HG02571 (cell line): ENCODE results near the gene ATXN10.

ENCODE experiments used
- ATAC-seq: cut with Tn5 transposase; IDR thresholded peaks from one replicate; pipeline ENCODE4 v1.9.1; 2021; ENCODE audit warnings: mild to moderate bottlenecking, moderate library complexity; ENCODE audit not compliant: unreplicated experiment

The ATXN10 gene

DNA sequence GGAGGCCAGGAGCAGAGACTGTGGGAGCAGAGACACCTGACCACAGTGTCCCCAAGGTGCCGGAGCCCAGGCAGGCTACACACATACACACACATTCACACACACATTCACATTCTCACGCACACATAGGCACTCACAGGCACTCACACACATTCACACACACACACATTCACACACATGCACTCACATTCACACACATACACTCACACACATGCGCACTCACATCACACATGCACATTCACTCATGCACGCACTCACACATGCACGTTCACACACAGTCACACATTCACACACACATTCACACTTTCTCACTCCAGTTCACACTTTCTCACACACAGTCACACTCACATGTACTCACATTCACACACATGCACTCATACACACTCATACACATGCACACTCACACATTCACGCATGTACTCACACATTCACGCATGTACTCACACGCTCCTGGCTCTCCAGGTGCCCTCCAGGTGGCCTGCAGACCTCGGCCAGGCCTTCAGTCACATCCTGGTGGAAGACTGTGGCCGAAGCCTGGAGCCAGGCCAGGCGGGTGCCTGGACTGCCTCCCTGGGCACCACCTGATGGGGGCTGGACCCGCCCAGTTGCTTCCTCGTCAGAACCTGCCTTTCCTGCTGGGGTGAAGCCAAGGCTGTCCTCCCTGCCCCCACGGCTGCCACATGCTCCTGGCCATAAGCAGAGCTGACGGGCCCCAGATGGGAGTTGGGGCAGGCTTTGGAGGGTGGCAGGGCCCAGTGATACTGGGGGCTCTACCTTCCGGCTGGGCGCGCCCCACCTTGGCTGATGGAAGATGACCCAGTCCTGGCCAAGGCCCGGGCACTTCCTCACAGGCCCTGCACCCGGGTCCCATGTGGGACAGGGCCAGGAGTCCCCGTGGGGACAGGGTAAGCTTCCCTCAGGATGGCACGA lies 215.8 kb downstream of the ATXN10 start:
- ATAC-seq = no peak

DNA sequence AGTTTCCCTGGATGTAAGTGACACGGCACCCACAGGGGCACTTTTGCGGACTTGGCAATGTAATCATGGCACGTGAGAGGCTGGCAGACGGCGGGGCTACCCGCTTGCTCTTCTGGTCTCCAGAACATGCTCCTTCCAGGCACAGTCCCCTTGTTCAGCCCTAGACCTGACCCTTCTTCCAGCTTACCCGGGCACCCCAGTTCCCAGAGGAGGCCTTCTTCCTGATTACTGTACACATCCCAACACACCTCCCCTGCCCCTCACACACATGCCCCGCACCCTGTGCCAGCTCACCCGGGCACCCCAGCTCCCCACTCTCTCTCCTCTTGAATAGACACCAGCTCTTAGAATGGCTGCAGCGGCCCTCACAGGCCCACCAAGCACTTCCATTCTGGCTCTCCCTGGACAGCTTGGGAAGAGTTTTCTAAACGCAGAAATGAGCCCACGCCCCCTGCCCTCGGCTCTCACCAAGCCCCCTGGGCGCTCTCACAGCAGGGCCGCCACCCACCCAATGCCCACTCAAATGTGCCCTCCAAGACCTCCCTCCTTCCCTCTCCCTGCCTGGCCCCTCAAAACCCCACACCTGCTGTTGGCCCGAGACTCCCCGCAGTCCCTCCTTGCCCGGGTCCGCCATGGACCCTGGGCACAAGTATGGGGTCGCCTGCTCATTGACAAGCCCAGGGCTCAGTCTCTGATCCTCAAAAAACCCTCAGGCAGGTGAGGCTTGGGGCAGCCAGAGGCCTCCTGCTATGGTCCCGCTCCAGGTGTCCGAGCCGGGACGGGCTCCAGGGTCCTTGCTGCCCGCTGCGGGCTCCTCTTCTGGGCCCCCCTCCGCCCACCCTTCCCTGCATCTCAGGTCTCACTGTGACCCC lies 216.8 kb downstream of the ATXN10 start:
- ATAC-seq = no peak

DNA sequence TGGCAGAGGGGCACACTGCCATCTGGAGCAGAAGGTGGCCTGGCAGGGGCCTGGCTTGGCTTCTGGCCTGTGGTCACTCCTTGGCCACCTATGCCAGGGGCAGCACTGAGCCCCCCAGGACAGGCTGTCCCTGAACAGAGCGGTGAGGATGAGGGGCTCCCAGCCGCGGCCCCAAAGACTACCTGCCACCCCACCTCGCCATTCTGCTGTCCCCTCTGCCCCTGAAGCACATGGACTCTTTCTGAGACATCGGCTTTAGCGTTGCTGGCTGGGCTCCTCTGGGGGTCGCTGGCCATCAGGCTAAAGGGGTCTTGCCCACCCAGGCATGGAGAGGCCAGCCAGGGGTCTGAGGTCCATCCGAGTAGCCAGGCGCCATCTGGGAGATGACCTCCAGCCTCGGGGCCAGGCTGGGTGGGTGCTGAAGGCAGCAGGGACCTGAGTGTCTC lies 217.5 kb downstream of the ATXN10 start:
- no peak for ATAC-seq

DNA sequence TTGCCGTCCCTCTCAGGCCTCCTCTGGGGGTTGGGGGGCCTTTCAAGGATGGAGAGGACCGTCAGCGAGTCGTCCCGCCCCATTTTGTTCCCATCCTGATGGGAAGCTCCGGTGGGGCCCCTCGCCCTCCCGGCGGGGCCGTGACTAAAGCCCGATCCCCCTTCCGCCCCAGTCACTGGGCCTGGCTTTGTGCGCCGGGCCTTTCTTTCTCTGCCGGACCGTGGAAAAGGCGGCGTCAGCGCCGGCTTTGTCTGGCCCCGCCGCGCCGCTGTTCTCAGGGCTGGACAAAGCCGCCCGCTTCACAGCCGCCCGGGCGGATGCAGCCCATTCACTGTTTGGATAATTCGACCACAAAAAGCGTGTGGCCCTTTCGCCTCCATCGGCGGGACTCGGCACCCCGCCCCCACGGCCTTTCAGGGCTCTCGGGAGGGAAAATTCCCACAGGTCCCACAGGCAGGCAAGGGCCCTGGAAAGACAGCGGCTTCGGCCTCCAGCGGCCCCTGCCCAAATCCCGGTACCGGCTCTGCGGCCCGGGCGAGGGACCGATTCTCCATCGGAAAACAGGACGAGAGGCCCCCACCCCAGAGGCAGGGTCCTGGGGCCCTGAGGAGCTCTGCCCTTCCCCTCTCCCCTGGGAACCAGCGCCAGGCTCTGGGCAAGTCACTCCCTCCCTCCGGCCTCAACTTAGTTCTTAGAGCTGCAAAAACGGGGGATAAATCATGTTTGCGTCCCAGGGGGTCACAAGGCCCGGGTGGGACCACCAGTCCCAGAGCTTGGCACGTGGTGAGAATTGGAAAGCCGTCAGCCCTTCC lies 218.1 kb downstream of the ATXN10 start:
- ATAC-seq = no peak

DNA sequence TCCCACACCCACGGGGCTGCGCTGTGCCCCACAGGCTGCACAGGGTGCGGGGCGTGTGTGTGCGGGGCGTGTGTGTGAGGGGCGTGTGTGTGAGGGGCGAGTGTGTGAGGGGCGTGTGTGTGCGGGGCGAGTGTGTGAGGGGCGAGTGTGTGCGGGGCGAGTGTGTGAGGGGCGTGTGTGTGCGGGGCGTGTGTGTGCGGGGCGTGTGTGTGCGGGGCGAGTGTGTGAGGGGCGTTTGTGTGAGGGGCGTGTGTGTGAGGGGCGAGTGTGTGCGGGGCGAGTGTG lies 218.7 kb downstream of the ATXN10 start:
- no peak for ATAC-seq

DNA sequence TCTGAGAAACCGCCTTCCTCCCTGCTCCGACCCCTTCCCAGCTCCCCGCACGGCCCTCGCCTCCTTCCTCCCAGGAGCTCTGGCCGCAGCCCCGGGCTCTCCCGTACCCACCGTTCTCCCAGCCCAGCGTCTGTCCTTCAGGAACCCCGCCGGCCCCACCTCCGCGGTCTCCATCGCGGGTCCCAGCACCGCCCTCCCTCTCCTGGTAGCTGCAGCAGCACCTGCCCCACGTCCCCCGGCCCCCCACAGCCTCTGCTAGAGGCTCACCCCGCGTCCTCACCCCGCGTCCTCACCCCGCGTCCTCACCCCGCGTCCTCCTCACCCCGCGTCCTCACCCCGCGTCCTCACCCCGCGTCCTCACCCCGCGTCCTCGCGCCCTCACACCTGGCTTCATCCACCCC lies 219.4 kb downstream of the ATXN10 start:
- ATAC-seq = no peak

DNA sequence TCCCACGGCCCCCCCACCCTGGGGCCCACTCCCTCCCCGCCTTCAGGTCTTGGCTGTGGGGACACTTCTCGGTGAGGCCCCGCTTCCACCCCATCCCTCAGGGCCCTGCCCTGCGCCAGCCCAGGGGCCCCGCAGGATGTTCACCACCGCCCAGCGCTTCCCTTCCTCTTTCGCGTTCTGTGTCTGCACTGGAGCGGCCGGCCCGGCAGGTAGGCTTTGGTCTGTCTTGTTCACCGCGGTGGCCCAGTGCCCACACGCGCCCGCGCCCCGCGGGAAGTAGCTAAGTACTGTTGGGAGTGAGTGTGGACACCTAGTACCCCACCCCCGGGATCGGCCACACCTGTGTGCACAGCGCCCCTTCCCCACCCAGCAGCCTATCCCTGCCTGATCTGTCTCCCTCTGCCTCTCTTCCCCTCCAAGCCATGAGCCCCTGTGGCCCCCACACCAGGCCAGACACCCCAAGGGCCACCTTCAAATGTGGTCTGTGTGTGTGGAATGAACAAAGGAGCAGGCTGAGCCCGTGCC lies 219.9 kb downstream of the ATXN10 start:
- ATAC-seq = no peak

DNA sequence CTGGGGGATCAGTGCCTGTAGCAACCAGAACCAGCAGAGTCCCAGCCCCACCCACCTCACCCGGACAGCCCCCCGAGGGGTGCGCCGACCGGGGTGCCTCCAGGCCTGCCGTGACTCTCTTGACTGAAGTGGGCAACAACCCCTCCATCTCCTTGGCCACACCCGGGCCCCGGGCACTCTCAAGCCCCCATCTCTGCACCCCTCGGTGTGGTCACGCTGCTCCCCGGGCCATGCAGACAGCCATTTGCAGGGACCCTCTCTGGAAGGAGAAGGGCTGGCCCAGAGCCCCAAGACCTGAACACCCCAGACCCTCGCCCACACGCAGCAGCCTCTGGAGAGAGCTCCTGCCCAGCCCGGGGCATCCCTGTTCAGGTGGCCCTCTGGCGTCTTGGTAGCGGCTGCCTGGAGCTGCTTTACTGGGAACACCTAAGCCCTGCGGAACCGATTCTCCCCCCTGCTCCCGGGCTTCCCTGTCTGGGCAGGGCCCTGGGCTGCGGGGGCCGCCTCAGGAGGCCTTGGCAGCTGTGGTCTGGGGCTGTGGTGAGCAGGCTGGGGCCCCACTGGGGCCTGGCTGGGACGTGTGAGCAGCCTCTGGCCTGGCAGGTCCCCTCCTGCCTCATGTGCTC lies 220.5 kb downstream of the ATXN10 start:
- no peak for ATAC-seq

DNA sequence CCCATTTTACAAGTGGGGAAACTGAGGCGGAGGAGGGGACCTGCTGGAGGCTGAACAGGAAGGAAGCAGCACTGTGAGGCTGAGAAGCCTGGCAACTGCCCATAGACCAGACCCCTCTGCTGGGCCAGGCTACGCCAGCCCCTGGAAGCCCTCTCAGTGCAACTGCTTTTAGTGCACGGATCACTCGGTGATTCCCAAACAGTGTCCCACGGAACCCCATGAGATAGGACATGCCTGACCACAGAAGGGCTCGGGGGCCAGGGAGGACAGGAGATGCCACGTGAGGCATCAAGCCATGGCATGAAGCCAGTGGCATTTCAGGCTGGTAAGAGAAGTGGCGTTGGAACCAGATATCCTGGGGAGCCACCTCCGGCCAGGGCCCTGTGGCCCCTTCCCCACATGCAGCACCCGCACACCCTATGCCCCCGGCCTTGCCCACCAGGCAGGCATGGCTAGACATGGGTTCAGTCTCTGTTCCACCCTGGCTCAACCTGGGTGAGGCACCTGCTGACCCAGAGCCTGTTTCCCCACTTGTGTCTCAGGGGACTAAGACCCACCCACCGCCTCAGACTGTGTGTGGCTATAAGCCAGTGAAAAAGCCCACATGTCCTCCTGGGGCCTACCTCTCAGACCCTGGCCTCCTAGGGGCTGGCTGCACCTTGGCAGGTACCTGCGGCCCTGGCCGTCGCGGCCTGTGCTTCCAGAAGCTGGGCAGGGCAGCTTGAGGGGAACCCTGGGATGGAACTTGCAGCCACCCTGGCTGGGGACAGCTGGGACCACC lies 221.2 kb downstream of the ATXN10 start:
- no peak for ATAC-seq

DNA sequence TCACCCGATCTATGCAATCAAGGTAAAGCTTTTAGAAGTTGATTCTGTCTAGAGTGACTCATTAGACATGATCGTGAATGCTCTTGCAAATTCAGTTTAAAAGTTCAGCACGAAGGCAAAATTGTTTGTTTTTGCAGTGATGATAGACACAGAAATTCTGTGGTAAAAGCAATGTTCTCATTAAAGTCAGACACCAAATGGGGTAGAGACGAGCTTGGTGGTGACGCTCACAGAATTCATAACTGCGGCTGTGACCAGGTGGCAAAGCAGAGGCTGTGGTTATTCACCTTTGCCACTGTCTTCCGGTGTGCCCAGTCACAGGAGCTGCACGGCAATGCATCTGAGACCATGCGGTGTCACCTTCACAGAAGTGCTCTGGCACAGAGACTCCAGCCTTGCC lies 221.9 kb downstream of the ATXN10 start:
- no peak for ATAC-seq
